IPS-NIHi11 (cell line): ENCODE measurements around the gene TMC8.
"Not testable (repeated sequence)": the region's sequence is repeated elsewhere in the genome, so short reads cannot be mapped to it uniquely, and the experiment has no call there.

Experiments
- DNase-seq: peaks from one replicate; pipeline ENCODE4 v3.0.0; 2012; ENCODE audit warnings: mixed read lengths, low spot score

The TMC8 gene

GRCh38 chr17:78154903-78155811, 24.6 kb downstream of the TMC8 start:
- no peak for DNase-seq

- DNase-seq: no peak
Observed at GRCh38 chr17:78159575-78160158, 29.1 kb downstream of the TMC8 start.

- no peak for DNase-seq
Observed at GRCh38 chr17:78163881-78164747, 33.5 kb downstream of the TMC8 start.

DNA sequence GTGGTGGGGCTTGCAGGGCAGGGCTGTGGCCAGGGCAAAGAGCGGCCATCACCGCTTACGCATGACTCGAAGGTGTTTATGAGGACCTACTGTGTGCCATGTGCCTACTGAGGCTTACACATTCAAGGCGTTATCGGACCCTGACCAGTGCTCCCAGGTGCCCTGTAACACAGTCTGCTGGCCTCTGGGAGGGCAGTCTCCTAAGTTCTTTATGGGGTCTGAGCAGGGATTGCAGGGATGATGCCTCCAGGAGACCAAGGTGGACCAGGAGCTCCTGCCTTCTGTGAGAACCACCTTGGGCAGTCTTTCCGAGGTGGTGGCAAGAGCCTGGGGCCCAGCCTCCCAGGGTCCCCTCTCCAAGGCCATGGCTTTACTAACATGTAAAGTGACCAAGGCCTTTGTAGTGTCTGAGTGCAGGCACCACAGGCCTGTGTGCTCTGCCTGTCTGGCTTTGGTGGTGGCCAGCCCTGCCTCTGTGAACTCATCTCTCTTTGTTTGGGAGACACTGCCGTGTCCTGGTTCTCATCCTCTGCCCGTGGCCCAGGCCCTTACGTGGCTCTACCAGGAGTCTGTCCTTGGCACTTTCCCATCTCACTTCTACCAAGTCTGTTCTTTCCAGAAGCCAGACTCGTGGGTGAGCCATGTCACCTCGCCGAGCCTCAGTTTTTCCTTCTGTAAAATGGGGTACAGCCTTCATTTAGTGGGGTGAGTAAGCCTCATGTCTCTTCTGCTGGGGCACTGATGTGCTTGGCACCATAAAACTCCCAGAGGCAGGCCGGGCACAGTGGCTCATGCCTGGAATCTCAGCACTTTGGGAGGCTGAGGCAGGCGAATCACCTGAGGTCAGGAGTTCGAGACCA, 34.4 kb downstream of the TMC8 start:
- no peak for DNase-seq

- DNase-seq: no peak
Observed at GRCh38 chr17:78166416-78166815, 35.8 kb downstream of the TMC8 start.

DNA sequence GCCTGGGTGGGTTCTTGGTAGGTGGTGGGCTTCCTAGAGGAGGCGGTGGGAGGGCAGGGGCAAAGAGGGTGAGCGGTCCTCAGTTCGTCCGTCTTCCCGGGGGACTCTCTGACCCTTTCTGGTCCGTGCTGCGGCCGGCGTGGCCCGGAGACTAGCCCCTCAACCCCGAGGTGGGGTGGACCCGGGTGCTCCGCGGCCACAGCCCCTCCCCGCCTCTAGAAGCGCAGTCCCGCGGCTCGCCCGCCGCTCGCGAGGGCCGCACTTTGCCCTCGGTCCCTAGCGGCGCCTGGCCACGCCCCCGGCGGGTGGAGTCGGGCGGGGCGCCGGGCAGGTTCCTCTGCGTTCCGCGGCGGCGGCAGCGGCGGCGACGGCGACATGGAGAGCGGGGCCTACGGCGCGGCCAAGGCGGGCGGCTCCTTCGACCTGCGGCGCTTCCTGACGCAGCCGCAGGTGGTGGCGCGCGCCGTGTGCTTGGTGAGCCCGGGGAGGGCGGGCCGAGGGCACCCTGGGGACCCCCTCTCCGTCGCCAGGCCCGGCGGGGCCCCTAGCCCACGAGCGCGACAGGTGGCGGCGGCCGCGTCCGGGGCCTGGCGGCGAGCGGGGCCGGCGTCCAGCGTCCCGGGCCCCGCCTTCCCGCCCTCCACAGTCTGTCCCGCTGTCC, 37.8 kb downstream of the TMC8 start, which contains the start of gene SYNGR2:
TSS of gene SYNGR2 (plus strand) at position 340 of the 661 bp plus-strand sequence. CDS start at position 376, 36 bp downstream.
- peak; percentile 100 for DNase-seq

- DNase-seq: peak; percentile 72
Observed at GRCh38 chr17:78168903-78169793, 38.6 kb downstream of the TMC8 start.

GRCh38 chr17:78170692-78171590, 40.4 kb downstream of the TMC8 start:
- DNase-seq: no peak

DNA sequence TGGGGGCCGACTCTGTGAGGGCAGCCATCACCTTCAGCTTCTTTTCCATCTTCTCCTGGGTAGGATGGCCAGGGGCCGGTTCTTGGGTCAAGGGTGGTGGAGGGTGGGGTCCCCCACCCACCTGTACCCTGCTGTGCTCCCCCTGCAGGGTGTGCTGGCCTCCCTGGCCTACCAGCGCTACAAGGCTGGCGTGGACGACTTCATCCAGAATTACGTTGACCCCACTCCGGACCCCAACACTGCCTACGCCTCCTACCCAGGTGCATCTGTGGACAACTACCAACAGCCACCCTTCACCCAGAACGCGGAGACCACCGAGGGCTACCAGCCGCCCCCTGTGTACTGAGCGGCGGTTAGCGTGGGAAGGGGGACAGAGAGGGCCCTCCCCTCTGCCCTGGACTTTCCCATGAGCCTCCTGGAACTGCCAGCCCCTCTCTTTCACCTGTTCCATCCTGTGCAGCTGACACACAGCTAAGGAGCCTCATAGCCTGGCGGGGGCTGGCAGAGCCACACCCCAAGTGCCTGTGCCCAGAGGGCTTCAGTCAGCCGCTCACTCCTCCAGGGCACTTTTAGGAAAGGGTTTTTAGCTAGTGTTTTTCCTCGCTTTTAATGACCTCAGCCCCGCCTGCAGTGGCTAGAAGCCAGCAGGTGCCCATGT, 41.1 kb downstream of the TMC8 start:
- not testable (repeated sequence) for DNase-seq

- no peak for DNase-seq
Observed at GRCh38 chr17:78172249-78173051, 41.9 kb downstream of the TMC8 start.

DNA sequence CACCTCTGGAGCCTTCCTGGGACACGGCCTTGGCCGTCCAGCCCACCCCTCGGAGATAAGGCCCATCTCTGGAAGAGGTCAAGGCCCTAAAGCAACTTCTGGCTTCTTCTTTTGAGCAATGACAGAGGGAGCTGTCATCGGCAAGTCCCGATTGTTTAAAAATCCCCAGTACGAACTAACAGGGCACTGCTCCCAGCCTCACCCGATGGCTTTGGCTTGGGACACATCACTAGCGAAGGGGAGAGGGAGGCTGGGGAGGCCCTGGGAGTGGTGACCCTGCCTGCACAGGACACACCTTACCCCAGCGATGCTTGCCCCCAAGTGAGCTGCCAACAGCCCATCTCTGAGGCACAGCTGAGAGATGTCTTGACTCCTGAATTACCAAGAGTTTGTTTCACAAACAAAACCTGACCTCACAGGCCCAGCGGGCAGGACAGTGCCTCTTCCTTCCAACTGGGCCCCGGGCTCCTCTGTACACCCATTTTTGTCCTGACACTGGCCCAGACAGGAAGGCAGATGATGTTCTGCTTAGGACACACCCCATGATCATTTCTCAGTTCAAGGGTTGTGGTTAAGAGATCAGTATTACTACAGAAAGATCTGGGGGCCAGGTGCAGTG, 42.6 kb downstream of the TMC8 start:
- no peak for DNase-seq

- DNase-seq: no peak
Observed at GRCh38 chr17:78174346-78174869, 43.8 kb downstream of the TMC8 start.

GRCh38 chr17:78174870-78175642, 44.5 kb downstream of the TMC8 start:
- no peak for DNase-seq

DNA sequence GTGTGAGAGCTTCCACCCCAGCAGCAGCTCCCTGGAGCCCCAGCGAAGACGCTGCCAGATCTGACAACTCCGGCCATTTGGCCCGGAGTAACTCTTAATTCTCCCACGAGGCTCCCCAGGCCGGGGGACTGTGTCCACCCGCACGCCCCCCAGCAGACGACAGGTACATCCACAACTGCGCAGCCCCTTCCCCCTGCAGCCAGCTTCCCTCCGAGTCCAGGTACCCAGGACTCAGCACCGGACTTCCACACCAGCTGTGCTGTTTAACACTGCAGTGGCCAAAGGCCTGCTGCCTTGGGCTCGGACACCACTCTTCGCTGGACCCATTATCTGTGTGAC, 45.0 kb downstream of the TMC8 start:
- DNase-seq: no peak

- peak; percentile 83 for DNase-seq
Observed at GRCh38 chr17:78176548-78177025, 46.0 kb downstream of the TMC8 start.

DNA sequence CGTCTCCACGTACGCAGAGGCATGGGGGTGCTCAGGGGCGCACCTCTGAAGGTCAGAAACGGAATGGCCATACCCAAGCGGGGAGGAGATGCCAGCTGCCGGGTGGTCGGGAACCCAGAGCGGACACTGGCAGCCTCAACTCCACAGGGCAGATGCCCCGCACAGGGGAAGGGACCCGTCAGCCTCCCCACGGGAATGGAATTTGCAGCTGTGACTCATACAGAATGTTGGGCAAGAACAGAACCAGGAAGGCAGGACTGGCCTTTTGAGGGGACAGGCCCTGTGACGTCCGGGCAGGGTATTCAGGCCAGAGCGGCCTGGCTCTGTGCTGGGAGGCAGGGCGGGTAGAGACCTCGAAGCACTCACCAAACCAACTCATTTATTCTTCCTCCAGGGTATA, 48.8 kb downstream of the TMC8 start:
- no peak for DNase-seq
